ENCODE measurements around the gene OR6B2. TPM values are rescaled to one million over a fixed set of nuclear protein-coding genes. Genes with fewer than 3 reads are reported as not detected.
A peak's percentile ranks its signal among the peaks of the same experiment; 100 is the strongest.

OR6B2 gene
- total RNA-seq, 4 donors from 2014 or later: not detected

DNA sequence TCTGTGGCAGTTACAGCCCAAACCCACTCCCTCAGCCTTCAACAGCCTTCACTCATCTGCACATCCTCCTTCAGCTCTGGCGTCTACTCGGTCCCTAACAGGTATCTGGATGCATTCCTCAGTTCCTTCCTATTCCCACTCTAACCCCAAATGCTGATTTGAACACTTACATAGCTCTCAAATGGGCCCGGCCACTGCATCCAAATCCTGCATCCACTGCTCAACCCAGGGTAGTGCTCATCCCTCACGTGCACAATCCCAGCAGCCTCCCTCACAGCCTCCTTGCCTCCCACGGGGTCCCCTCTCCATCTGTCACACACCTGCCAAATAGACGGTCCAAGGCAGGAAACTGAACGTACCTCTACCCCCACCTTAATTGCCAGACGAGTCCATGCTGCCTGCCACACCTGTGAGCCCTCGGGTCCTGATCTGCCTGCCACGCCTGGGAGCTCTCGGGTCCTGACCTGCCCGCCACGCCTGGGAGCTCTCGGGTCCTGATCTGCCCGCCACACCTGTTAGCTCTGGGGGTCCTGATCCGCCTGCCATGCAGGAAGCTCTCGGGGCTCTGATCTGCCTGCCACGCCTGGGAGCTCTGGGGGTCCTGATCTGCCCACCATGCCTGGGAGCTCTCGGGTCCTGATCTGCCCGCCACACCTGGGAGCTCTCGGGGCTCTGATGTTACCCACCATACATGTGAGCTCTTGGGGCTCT is 13.2 kb upstream of the OR6B2 start:
- H3K4me3 ChIP-seq (ENCODE audit: low read depth, poor library complexity, severe bottlenecking): no peak overlapping the region
- intact Hi-C loops (cut with DNase I; ENCODE audit: low total_unique reads): no loop called here
- TF ChIP-seq, protein P1, sequence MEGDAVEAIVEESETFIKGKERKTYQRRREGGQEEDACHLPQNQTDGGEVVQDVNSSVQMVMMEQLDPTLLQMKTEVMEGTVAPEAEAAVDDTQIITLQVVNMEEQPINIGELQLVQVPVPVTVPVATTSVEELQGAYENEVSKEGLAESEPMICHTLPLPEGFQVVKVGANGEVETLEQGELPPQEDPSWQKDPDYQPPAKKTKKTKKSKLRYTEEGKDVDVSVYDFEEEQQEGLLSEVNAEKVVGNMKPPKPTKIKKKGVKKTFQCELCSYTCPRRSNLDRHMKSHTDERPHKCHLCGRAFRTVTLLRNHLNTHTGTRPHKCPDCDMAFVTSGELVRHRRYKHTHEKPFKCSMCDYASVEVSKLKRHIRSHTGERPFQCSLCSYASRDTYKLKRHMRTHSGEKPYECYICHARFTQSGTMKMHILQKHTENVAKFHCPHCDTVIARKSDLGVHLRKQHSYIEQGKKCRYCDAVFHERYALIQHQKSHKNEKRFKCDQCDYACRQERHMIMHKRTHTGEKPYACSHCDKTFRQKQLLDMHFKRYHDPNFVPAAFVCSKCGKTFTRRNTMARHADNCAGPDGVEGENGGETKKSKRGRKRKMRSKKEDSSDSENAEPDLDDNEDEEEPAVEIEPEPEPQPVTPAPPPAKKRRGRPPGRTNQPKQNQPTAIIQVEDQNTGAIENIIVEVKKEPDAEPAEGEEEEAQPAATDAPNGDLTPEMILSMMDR (IDR thresholded peaks at IDR 0.05): no peak
- TF ChIP-seq POLR2A (IDR thresholded peaks at IDR 0.05): no peak
- 48% methylated on average over 20 to 21 of the region's 21 CpGs for WGBS, 2 donors
- DNase-seq (ENCODE audit: low spot score in 2 of 2): peak in 1 of 2 donors; percentile 79

DNA sequence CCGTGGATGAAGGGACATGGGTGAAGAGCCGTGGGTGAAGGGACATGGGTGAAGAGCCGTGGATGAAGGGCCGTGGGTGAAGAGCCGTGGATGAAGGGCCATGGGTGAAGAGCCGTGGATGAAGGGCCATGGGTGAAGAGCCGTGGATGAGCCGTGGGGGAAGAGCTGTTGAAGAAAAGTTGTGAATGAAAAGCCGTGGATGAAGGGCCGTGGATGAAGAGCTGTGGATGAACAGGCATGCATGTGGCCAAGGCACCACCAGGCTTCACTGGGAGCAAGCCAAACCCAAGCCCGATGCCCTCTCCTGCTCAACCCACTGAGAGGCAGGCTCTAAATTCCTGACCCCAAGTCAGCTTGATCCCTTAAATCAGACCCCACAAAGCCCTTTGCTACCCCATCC is 12.5 kb upstream of the OR6B2 start:
- intact Hi-C loops (cut with DNase I; ENCODE audit: low total_unique reads): no loop called here
- TF ChIP-seq, protein P1 (IDR thresholded peaks at IDR 0.05): no peak
- TF ChIP-seq POLR2A (IDR thresholded peaks at IDR 0.05): no peak
- no peak overlapping the region for H3K4me3 ChIP-seq (ENCODE audit: low read depth, poor library complexity, severe bottlenecking)
- WGBS, 2 donors: 81 to 91% methylated on average over 11 of the region's 11 CpGs
- no peak for DNase-seq (ENCODE audit: low spot score in 2 of 2)

DNA sequence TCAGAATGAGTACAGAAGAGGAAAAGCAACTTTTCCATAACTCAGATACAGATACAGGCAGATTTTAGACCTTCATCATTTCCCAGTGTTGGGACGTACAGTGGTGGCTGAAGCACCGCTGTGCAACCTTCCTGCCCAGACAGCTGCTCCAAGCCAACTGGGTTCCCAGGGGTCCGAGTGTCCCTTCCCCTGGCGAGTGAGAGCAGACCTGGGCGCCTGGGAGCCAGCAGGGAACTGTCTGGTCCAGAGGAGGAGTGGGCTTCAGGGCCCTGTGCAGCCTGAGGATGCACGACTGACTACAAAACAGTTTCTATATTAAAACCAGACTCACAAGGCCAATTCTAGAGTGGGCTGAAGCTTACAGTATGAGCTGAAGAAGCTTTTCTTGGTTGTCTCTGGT is 11.1 kb upstream of the OR6B2 start:
- TF ChIP-seq, protein P1 (IDR thresholded peaks at IDR 0.05): no peak
- TF ChIP-seq POLR2A (IDR thresholded peaks at IDR 0.05): no peak
- peak in 1 of 2 donors; percentile 64 for DNase-seq (ENCODE audit: low spot score in 2 of 2)
- H3K4me3 ChIP-seq (ENCODE audit: low read depth, poor library complexity, severe bottlenecking): no peak overlapping the region
- WGBS, 2 donors: 79 to 86% methylated on average over 6 of the region's 6 CpGs
- intact Hi-C loops (cut with DNase I; ENCODE audit: low total_unique reads): no loop called here

DNA sequence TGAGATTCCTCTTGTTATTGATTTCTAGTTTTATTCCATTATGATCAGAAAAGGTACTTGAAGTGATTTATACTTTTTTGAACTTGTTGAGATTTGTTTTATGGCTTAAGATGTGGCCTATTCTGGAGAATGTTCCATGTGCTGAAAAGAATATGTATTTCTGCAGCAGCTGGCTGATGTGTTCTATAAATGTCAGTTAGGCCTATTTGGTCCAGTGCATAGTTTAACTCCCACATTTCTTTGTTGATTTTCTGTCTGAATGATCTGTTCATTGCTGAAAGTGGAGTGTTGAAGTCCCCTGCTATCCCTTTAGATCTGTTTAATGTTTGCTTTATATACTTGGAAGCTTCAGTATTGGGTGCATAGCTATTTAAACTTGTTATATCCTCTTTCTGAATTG is 7.1 kb upstream of the OR6B2 start:
- TF ChIP-seq, protein P1 (IDR thresholded peaks at IDR 0.05): no peak
- no peak for TF ChIP-seq POLR2A (IDR thresholded peaks at IDR 0.05)
- intact Hi-C loops (cut with DNase I; ENCODE audit: low total_unique reads): no loop called here

GRCh38 chr2:240033330-240033678 is 3.1 kb upstream of the OR6B2 start:
- peak in 1 of 2 donors; percentile 56 for DNase-seq (ENCODE audit: low spot score in 2 of 2)
- no peak overlapping the region for H3K4me3 ChIP-seq (ENCODE audit: low read depth, poor library complexity, severe bottlenecking)
- TF ChIP-seq, protein P1 (IDR thresholded peaks at IDR 0.05): no peak
- no peak for TF ChIP-seq POLR2A (IDR thresholded peaks at IDR 0.05)
- intact Hi-C loops (cut with DNase I; ENCODE audit: low total_unique reads): no loop called here
- 40 to 52% methylated on average over 5 of the region's 5 CpGs for WGBS, 2 donors

More for the DNA sequence above, 7.1 kb upstream of the OR6B2 start:
- DNase-seq (ENCODE audit: low spot score in 2 of 2): no peak
- no peak overlapping the region for H3K4me3 ChIP-seq (ENCODE audit: low read depth, poor library complexity, severe bottlenecking)

All from lower leg skin (tissue), 4 donors.